EL (cell line): ENCODE results near the gene GRIN1.
"Not testable (repeated sequence)": the region's sequence is repeated elsewhere in the genome, so short reads cannot be mapped to it uniquely, and the experiment has no call there.

Experiments used
- DNase-seq: peaks from one replicate; pipeline ENCODE4 v3.0.0-alpha.2; 2016

Gene GRIN1

DNA sequence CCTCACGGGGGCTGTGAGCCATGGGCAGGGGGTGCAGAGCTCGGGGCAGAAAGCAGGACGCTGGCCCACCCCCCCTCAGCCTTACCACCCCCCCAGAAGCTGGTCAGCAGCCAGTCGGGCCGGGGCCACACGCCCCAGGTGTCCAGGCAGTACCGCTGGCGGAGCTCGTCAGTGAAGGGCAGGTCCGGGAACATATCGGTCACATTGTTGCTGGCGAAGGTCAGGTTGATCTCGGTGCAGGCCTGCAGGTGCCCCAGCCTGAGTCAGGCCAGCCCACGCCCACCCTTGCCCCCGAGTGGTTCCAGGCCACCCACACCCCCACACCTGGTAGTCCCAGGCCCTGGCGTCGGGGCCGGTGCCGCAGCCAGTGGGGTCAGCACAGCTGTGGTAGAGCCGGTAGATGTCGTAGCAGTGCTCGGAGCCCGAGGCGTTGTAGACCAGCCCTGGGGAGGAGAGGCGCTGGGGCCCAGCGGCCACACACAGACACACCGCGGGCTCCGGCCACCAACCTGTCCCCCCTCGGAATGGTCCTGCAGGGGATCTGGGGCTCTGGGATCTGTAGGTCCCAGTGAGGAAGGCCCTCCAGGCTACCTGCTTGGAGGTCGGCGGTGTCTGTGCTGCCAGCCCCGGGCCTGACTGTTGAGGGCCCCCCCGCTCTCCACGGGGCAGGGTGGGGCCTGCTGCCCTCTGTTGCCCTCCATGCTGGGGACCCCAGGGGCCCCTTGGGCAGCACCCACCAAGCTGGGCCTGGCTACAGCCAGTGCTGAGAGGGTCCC lies 27.0 kb upstream of the GRIN1 start:
- no peak for DNase-seq

DNA sequence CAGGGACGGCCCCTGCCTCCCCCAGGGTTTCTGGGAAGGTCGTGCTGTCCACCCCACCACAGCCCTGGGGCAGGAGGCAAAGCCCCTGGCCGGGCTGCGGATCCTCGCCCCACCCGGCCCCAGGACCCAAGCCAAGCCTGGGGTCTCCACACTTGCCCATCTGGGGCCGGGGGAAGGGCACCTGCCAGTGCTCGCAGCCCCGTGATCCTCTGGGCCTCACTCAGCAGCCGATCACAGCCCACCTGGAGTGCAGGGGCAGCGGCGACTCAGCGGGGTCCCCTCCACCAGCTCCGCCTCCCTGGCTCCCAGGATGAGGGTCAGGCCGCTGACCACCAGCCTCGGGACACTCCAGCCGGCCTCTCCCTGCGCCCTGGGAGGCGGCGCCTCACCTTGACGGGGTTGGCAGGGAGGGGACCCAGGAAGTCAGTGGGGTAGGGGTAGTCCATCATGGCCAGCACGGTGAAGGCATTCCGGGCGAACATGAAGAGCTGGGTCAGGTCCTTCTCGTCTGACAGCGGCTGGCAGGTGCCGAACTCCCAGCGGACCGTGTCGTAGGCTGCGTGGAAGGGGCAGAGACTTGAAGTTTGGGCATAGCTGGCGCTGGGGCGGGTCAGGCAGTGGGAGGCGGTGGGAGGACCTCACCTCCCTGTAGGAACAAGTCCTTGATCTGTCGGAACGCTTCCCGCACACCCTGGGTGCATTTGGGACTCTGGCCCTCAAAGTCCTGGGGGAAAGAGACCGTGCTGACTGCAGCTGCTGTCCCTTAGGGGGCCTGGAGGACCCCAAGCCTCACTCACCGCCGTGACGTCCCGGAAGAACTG lies 26.2 kb upstream of the GRIN1 start:
- no peak for DNase-seq

DNA sequence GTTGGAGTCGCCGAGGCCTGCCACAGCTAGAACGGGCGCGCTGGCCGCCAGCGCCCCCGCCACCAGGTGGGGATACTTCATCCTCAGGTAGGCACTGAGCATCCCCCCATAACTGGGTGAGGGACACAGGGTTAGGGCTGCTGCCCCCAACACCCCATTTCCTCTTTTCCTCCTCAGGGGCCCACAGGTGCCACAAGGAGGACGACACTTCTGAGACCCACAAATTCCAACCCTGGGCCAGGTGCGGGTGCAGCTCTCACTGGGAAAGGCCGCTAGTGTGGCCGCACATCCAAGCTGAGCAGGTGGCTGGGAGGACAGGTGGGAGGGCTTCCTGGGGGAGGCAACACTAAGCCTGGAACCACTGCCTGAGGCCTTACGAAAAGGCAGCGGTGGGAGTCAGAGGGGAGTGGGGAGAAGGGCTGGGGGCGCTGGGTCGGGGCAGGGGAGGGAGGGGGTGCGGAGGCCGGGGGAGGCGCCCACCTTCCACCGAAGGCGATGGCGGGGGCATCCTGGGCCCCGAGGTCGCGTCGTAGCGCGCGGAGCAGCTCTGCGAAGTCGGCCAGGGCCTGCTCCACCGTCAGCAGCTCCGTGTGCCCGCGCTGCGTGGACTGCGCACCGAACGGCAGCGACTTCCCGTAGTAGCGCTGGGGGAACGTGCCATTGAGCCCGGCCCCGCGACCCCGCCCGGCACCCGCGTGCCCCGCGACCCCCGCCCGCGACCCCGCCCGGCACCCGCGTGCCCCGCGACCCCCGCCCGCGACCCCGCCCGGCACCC lies 25.4 kb upstream of the GRIN1 start:
- DNase-seq: no peak

DNA sequence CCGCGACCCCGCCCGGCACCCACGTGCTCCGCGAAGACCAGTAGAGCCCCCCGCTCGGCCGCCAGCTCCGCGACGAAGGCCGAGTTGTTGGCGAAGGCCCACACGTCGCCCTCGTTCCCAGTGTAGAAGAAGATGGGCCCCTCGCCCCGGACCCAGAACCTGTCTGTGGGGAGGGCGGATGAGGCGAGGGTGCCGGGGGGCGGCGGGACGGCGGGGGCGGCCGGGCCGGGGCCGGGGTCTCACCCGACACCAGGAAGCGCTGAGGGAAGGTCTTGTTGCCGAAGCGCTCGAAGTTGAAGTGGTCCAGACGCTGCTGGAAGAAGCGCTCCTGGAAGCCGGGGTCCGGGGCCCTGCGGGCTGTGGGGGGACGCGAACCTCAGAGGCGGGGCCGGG lies 24.7 kb upstream of the GRIN1 start:
- no peak for DNase-seq

DNA sequence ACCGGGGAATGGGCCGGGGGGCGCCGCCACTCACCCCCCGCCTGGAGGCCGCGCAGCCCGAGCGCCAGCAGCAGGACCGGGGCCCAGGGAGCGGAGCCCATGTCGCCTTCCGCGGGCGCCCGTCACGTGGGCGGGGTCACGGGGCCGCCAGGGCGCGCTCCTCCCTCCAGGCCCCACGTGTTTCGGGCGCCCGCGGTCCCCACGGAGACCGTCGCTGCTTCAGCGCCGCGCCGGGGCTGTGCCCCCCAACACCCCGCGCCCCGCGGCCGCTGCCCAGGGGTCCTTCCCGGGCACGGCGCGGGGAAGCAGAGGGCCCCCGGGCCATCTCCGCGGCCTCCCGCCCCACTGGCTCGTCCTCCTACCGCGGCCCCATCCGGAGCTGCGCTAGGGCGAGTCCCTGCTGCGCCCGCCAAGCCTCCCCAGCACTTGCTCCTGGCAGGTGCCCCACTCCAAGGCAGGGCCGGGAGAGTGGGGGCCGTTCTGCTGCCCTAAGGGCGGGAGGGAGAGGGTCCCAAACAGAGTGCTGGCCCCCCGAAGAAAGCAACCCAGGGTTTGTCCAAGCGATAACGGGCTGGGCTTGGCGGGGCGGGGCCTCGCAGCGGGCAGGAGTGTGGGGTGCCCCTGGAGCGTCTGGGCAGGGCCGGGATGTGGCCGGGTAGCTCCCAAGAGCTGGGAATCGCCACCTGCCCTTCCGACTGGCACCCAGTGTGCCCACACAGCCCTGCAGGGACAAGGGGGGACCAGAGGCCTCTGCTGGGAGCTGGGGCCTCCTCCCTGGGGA lies 24.2 kb upstream of the GRIN1 start, which contains the start of gene DPP7:
DPP7 (minus strand) TSS at position 121 of the 781 bp plus-strand sequence; CDS start at position 101, 20 bp downstream.
- peak; percentile 56 for DNase-seq

DNA sequence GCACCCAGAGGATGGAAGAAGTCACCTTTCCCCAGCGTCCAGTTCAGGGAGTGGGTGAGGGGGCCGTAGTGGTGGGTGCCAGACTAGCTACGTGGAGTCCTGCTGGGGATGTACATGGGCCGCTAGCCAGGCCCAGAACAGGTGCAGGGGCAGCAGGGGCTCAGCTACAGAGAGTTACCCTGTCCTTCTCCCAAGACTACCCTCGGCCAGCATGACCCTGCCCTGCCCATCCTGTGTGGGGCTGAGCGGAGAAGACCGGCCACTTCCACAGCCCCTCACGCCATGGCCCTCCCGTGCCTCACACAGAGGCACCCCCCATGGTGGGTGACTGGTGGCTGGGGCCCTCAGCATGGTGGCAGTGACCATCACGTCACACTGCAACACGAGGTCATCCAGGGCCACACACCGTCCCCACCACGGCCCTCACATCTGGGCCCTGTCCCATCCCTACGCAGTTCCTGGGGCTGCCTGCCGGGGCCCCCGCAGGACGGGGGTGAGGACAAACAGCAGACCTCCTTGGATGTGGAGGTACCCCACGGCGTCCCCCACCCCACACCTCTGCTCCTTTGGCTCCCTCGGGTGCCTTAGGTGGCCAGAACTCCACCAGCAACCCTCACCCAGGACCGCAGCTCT lies 23.4 kb upstream of the GRIN1 start:
- no peak for DNase-seq

DNA sequence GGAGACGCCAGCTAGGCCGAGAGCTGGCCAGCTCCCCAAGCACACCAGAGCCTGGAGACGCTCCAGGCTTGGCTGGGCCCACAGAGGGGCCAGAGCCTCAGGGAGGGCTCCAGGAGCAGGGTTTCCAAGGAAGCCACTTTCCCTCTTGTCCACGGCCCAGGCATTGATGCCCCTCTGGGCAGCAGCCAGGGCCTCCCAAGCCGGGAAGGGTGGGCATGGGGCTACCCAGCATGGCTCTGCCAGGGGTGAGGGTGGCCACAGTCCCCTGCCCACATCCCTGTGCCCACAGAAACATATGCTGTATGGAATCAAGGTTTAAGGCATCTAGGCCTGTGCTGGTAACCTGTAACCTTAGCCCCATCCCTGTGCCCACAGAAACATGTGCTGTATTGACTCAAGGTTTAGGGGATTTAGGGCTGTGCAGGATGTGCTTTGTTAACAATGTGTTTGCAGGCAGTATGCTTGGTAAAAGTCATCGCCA lies 22.9 kb upstream of the GRIN1 start:
- DNase-seq: no peak

DNA sequence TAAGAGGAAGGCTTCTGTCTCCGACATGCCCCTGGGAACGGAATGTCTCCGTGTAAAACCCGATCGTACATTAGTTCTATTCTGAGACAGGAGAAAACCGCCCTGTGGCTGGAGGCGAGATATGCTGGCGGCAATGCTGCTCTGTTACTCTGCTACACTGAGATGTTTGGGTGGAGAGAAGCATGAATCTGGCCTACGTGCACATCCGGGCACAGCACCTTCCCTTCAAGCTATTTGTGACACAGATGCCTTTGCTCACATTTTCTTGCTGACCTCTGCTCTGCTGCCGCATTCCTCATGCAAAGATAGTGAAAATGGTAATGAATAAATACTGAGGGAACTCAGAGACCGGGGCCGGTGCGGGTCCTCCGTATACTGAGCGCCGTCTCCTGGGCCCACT lies 22.2 kb upstream of the GRIN1 start:
- DNase-seq: no peak

DNA sequence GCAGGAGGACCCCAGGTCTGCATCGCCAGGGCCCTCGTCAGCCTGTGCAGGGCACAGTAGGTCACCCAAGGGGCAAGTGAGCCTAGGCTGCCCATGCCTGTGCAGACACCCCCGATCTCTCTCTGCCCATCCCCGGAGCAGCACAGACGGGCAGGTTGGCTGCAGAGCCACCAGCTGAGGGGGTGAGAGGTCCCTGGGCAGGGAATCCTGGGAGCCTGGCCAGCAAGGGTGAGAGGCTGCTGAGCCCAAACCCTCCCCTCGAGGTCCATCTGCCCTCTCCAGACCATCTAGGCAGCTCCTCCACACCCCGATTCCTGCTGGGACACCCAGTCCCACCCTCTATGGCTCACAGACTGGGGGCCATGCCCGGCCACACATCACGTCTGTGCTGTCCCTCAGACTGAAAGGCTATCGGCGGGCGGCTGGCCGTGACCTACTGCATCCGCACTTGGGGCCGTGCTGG lies 21.7 kb upstream of the GRIN1 start:
- DNase-seq: no peak

DNA sequence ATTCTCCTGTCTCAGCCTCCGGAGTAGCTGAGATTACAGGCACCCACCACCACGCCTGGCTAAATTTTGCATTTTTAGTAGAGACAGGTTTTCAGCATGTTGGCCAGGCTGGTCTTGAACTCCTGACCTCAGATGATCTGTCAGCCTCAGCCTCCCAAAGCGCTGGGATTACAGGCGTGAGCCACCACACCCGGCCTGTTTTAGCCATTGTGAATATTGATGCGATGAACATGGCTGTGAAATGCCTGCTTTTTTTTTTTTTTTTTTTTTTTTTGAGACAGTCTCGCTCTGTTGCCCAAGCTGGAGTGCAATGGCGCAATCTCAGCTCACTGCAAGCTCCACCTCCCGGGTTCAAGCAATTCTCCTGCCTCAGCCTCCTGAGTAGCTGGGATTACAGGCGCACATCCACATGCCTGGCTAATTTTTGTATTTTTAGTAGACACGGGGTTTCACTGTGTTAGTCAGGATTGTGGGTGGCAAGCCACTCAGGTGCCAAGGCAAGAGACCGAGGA lies 20.8 kb upstream of the GRIN1 start:
- DNase-seq: not testable (repeated sequence)

DNA sequence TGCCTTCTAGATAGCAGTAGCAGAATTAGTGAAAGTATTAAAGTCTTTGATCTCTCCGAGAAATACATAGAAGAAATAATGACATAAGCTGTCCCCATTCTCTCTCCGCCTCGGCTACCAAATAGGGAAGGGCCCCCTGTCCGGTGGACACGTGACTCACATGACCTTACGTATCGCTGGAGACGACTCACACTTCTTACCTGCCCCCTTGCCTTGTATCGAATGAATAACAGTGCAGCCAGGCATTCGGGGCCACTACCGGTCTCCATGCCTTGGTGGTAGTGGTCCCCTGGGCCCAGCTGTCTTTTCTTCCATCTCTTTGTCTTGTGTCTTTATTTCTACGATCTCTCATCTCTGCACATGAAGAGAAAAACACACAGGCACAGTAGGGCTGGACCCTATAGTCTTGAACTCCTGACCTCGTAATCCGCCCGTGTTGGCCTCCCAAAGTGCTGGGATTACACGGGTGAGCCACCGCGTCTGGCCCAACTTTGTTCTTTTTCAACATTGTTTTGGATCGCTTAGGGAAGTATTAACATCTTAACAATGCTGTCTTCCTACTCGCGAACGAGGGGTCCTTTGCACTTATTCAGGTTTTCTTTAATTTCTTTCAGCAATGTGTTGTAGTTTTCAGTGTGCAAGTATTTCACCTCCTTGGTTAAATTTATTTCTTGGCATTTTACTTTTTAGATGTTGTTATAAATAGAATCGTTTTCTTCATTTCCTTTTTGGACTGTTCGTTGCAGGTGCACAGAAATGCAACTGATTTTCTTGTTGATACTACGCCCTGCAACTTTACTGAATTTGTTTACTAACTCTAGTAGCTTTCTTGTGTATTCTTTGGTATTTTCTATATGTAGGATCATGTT lies 16.8 kb upstream of the GRIN1 start:
- not testable (repeated sequence) for DNase-seq

DNA sequence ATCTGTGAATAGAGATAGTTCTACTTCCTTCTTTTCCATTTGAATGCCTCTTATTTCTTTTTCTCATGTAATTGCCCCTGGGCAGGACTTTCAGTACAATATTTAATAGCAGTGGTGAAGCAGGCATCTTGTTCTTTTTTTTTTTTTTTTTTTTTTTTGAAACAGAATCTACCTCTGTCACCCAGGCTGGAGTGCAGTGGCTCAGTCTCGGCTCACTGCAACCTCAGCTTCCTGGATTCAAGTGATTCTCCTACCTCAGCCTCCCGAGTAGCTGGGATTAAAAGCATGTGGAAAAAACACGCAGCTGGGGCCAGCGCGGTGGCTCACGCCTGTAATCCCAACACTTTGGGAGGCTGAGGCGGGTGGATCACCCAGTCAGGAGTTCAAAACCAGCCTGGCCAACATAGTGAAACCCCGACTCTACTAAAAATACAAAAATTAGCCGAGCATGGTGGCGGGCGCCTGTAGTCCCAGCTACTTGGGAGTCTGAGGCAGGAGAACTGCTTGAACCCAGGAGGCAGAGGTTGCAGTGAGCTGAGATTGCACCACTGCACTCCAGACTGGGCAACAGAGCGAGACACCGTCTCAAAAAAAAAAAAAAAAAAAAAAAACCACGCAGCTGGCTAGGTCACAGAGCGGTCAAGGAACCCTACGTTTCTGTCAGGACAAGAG lies 16.0 kb upstream of the GRIN1 start:
- DNase-seq: not testable (repeated sequence)

DNA sequence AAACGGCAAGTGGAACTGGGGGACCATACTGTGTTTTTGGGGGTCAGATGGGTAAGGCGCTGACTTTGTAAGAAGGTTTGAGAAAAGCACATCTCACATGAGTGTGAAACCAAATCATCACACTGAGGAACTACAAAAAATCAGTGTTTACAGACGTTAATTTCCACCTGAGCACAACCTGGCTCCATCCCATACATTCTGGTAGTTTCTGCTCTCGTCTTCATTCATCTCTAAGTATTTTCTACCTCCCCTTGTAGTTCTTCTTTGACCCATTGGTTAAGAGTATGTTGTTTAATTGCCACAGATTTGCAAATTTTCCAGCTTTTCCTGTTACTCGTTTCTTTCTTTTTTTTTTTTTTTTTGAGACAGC lies 15.5 kb upstream of the GRIN1 start:
- no peak for DNase-seq

DNA sequence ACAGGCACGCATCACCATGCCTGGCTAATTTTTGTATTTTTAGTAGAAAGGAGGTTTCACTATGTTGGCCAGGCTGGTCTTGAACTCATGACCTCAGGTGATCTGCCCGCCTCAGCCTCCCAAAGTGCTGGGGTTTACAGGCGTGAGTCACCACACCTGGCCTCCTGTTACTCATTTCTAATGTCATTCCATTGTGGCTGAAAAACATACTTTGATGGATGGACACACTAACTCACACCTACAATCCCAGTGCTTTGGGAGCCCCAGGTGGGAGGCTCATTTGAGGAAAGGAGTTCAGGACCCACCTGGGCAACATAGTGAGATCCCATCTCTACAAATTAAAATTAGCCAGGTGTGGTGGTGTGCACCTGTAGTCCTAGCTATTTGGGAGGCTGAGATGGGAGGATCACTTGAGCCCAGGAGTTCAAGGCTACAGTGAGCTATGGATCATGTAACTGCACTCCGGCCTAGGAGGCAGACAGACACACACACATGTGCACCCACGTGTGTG lies 14.9 kb upstream of the GRIN1 start:
- DNase-seq: not testable (repeated sequence)

DNA sequence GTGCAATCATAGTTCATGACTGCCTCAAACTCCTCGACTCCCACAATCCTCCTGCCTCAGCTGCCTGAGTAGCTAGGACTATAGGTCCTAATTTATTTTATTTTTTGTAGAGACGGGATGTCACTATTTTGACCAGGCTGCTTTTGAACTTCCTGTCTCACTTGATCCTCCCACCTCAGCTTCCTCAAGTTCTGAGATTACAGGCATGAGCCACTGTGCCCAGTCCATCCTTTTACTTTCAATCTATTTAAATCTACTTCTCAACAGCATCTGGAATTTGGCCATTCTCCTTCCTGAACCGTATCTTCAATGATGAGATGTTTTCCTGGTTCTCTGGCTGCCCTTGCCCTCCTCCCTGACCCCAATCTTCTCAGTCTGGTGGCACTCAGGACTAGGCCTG lies 12.2 kb upstream of the GRIN1 start:
- no peak for DNase-seq

DNA sequence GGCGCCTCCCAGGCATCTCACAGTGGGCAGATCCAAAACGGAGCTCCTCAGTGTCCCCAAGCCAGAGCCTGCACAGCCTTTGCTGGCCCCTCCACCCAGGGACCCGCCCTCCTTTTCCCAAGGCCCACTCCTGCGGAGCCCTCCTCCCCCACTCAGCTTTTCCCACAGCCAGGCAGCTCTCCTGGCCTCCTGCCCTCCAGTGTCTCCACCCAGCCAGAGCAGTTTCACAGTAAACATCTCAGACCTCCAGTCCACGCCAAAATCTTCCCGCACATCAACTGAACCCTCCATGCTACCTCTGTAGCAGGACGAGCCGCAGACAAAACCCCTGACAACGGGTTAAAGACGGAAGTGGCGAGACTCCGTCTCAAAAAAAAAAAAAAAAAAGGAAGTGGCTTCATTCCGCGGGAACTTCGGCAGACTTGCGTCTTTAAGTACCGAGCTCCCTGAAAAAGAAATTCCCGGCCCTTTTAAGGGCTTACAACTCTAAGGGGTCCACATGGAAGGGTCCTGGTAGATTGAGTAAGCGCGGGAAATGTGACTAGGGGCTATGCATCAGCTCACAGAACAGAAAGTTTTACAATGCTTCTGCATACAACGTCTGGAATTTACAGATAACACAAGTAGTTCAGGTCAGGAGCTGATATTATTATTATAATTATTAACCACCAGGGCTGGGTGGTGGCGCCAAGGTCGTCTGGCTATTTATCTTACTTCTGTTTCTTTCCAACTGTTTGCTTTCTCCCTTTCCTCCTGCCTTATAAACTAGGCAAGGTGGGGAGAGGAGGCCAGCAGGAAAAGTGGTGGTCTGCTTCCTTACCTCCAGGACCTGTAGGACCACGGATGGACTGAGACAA lies 11.4 kb upstream of the GRIN1 start:
- no peak for DNase-seq

DNA sequence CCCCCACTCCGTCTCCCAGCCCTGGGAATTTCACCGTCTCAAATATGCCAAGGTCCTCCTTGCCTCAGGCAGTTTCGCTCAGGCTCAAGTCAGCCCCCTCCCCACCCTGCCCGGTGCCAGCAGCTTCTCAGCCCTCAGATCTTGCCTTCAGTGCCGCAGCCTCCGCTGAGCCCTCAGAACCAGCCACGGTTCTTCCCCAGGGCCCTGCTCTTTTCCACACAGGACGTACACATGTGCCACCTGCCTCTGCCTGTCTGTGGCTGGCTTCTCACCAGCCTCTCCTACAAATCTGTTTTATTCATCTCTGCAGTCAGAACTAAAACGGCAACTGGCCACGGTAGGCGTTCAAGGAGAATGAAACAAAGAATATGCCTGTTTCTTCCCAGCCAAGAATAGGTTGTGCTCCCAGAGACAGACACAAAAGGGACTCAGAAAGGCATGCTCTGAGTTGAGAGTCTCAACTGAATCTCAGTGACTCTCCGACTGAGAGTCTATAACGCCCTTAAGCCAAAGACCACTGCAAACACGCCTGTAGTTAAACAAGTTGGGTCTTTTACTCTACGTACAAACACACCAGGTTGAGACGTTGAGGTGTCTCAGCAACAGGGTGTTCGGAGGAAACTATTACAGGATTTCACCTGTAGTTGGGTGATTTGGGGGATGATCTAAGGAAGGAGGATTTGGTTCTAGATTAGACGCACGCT lies 10.6 kb upstream of the GRIN1 start:
- no peak for DNase-seq

DNA sequence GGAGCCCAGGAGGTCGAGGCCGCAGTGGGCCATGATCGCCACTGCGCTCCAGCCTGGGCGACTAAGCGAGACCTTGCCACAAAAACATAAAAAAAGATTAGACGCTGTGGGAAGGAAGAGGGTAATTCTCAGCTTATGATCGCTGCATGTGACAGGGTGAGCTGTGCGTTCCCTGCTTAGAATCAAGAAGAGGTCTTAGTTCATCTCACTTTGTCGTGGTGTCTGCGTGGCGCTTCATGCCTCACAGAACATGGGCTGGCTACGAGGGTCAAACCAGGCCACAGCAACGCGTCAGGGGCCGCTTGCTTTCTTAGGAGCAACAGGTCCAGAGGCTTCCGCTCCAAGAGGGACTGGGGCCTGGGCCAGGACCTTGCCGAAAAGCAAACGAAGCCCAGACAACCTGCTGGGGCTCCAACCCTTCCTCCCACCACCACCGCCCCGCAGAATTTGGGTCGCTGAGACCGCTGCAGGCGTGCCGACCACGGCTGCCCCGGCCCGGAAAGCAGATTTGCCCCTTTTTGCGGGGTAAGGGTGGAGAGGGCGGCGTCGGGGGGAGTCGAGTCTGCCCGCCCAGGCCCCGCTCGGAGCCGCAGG lies 10.0 kb upstream of the GRIN1 start:
- DNase-seq: no peak
